Natural killer cell treated with Interleukin-12 subunit alpha and Interleukin-12 subunit beta and Interleukin-15 and Interleukin-18, amount 100 ng/mL, for 72 hours (primary cell): ENCODE measurements around the gene OSCAR. TPM values are rescaled to one million over a fixed set of nuclear protein-coding genes. Genes with fewer than 3 reads are reported as not detected.

ENCODE experiments used
- ATAC-seq, 2 donors: fragments of 150-1000 bp; cut with Tn5 transposase in 1 of 2; sonication (Bioruptor Pico), chemical (Tn5 transposase) in 1 of 2; 2 replicates each; pipeline ENCODE4 v1.10.0; 2021
- DNase-seq: peaks from one replicate; pipeline ENCODE4 v3.0.0; 2022; ENCODE audit warnings: low spot score
- H3K27ac Mint-ChIP-seq, 2 donors: 1 replicate in 1 of 2; 2 replicates in 1 of 2; pipeline ENCODE4 v1.8.0; 2022; ENCODE audit warnings: mixed read lengths in 2 of 2, mild to moderate bottlenecking in 1 of 2, moderate library complexity in 1 of 2
- H3K27me3 Mint-ChIP-seq, 2 donors: 1 replicate in 1 of 2; 2 replicates in 1 of 2; pipeline ENCODE4 v1.8.0; 2022; ENCODE audit warnings: mixed read lengths in 2 of 2
- H3K36me3 Mint-ChIP-seq: one replicate; pipeline ENCODE4 v1.8.0; 2022; ENCODE audit warnings: mixed read lengths
- H3K4me1 Mint-ChIP-seq, 2 donors: 1 replicate in 1 of 2; 2 replicates in 1 of 2; pipeline ENCODE4 v1.8.0; 2022; ENCODE audit warnings: low read depth in 2 of 2, mixed read lengths in 2 of 2, mild to moderate bottlenecking in 1 of 2
- H3K4me3 Mint-ChIP-seq: one replicate; pipeline ENCODE4 v1.8.0; 2022; ENCODE audit warnings: mixed read lengths
- H3K9me3 Mint-ChIP-seq: 2 replicates; pipeline ENCODE4 v1.8.0; 2022; ENCODE audit warnings: mixed read lengths
- total RNA-seq, 2 donors: library from RNA; stranded (reverse); gene quantifications; one replicate each; pipeline ENCODE4 v1.2.3, GENCODE V29; 2022

The OSCAR gene
- total RNA-seq, 2 donors from 2014 or later: 0.86 to 1.1 TPM

DNA sequence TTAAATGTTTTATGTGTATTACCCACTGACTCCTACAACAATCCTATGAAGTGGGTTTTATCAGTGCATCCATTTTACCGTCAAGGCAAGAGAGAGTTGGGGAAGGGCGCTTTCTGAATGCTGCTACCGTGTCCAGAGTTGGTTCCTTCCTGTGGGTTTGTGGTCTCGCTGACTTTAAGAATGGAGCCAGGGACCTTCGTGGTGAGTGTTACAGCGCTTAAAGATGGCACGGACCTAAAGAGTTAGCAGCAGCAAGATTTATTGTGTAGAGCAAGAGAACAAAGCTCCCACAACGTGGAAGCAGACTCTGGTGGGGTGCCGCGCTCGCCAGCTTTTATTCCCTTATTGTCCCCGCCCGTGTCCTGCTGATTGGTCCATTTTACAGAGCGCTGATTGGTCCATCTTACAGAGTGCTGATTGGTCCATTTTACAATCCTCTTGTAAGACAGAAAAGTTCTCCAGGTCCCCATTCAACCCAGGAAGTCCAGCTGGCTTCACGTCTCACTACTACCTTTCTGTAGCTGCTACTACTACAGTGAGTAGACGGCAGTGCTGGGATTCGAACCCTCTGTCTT, 6.1 kb downstream of the OSCAR start:
- peaks cover 11 to 15% of the 10 kb centered on the region in 2 donors for H3K4me1 Mint-ChIP-seq
- no peak overlapping the region for H3K27ac Mint-ChIP-seq
- H3K4me3 Mint-ChIP-seq: peak overlapping the region; percentile 30

DNA sequence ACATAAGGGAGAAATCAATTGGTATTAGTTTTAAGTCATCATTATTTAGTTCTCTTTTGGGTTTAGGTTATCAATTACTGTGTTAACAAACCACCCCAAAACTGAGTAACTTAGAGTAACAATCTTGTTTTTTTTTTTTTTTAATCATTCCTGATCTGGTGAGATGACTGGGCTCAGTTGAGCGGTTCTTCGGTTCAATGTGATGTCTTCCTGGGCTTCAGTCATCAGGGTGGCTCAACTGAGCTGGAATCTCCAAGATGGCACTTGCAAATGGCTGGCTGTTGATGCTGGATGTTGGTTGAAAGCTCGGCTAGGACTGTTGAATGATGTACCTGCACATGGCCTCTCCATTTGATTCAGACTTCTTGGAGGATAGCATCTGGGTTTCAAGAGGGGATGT, 16.2 kb downstream of the OSCAR start:
- no peak overlapping the region for H3K4me3 Mint-ChIP-seq
- ATAC-seq: no peak
- no peak for DNase-seq
- H3K36me3 Mint-ChIP-seq: no peaks in the 10 kb centered on the region
- H3K27ac Mint-ChIP-seq: no peak overlapping the region
- H3K27me3 Mint-ChIP-seq: peaks cover 0 to 6% of the 10 kb centered on the region in 2 donors
- H3K9me3 Mint-ChIP-seq: no peaks in the 10 kb centered on the region
- H3K4me1 Mint-ChIP-seq: no peaks in the 10 kb centered on the region

More for the DNA sequence above, 6.1 kb downstream of the OSCAR start:
- peaks cover 8 to 11% of the 10 kb centered on the region in 2 donors for H3K27me3 Mint-ChIP-seq
- no peaks in the 10 kb centered on the region for H3K36me3 Mint-ChIP-seq
- DNase-seq: no peak
- ATAC-seq: no peak
- no peaks in the 10 kb centered on the region for H3K9me3 Mint-ChIP-seq

DNA sequence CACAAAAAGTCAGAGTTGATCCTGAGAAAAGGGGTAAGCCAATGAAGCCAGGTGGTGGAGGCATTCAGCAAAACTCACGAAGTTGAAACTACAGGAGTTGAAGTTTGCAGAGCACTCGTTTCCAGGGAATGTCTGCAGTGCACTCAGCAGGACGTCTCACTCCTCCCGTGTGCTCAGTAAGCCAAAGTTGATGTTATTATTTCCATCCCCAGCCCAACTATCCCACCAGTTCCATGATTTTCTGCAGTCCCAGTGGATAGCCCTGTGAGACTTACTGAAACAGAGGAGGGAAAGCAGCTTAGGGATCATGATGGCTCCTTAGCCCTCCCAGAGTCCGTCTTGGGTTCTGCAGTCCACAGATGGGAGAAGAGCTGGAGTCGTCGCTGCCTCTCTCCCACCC, 19.6 kb downstream of the OSCAR start, which contains the start of gene TARM1:
TSS of gene TARM1 (minus strand) at position 334 of the 400 bp plus-strand sequence. CDS start at position 309, 25 bp downstream.
- Mint-ChIP-seq H3K27ac (no peak within 1 kb of the TSS), H3K27me3 (peaks cover 3 to 4% of the 10 kb centered on the region in 2 donors), H3K9me3 (no peaks in the 10 kb centered on the region), H3K4me1 (no peaks in the 10 kb centered on the region), H3K36me3 (no peaks in the 10 kb centered on the region), H3K4me3 (no peak within 1 kb of the TSS)
- DNase-seq (no peak), ATAC-seq (no peak)

DNA sequence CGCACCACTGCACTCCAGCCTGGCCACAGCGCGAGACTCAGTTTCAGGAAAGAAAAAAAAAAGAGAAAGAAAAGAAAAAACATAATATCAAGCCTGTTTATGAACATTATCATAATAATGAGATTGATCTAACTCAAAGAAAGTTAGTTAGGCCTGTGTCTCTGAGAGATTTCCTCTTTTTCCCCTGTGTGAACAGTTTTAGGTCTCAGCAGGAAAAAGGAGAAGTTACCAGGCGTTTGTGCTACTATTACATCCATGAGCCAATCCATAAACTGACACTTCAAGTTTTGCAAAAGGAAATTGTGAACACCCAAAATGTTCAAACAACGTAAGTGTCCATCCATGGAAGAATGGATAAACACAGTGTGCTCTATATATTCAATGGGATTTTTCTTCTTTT, 23.3 kb downstream of the OSCAR start:
- no peak overlapping the region for H3K4me3 Mint-ChIP-seq
- ATAC-seq: no peak
- H3K9me3 Mint-ChIP-seq: no peaks in the 10 kb centered on the region
- no peak for DNase-seq
- H3K36me3 Mint-ChIP-seq: no peaks in the 10 kb centered on the region
- H3K27ac Mint-ChIP-seq: no peak overlapping the region
- no peaks in the 10 kb centered on the region for H3K4me1 Mint-ChIP-seq
- peaks cover 0 to 8% of the 10 kb centered on the region in 2 donors for H3K27me3 Mint-ChIP-seq

DNA sequence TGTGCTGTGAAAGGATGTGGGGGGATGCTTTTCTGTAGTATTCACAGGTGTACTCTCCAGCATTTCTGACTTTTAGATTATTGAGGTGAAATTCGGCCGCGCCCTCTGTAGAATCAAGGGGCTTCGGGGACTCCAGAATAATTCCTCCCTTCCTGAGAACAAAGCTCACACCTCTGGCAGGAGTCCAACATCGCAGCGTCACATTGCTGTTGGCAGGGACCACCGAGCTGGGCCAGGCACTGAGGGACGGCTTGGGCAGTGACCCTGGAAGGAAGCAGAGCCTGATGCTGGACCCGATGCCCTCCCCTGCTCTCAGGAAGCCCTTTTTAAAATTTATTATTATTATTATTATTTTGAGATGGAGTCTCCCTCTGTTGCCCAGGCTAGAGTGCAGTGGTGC, 25.8 kb downstream of the OSCAR start:
- Mint-ChIP-seq H3K27me3 (peaks cover 0 to 8% of the 10 kb centered on the region in 2 donors), H3K27ac (no peak overlapping the region), H3K4me1 (no peaks in the 10 kb centered on the region), H3K4me3 (no peak overlapping the region), H3K36me3 (no peaks in the 10 kb centered on the region), H3K9me3 (no peaks in the 10 kb centered on the region)
- DNase-seq: no peak
- no peak for ATAC-seq

DNA sequence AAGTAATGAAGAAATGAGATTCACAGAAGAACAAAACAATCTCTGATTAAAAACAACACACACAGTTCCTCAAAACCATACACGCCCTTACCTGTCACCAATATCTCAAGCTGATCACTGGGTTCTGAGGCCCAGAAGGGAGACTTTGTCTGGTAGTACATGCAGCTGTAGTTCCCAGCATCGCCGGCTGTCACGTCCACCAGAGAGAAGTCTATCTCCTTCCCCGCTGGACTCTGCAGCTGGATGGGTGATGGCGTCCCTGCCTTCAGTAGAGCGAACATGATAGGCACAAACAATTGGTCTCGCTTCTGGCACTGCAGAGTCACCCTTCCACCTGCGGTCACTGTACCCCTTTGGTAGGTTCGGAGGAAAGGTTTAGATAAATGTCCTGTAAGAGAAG, 26.8 kb downstream of the OSCAR start:
- DNase-seq (no peak), ATAC-seq (no peak)
- Mint-ChIP-seq H3K36me3 (no peaks in the 10 kb centered on the region), H3K27ac (no peak overlapping the region), H3K4me1 (no peaks in the 10 kb centered on the region), H3K27me3 (peaks cover 4 to 8% of the 10 kb centered on the region in 2 donors), H3K9me3 (no peaks in the 10 kb centered on the region), H3K4me3 (no peak overlapping the region)

DNA sequence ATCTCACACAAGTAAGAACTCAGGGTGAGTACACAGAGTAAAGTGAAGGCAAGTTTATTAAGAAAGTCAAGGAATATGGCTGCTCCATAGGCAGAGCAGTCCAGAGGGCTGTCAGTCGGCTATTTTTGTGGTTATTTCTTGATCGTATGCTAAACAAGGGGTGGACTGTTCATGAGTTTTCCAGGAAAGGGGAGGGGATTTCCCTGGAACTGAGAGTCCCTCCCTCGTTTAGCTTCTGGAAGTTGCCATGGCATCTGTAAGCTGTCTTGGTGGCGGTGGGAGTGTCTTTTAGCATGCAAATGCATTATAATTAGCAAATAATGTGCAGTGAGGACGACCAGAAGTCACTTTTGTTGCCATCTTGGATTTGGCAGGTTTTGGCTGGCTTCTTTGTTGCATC, 31.1 kb downstream of the OSCAR start:
- H3K27ac Mint-ChIP-seq: no peak overlapping the region
- DNase-seq: no peak
- ATAC-seq: no peak
- peaks cover 11 to 14% of the 10 kb centered on the region in 2 donors for H3K27me3 Mint-ChIP-seq
- no peaks in the 10 kb centered on the region for H3K9me3 Mint-ChIP-seq
- H3K4me1 Mint-ChIP-seq: peaks cover 0 to 4% of the 10 kb centered on the region in 2 donors
- no peak overlapping the region for H3K4me3 Mint-ChIP-seq
- H3K36me3 Mint-ChIP-seq: no peaks in the 10 kb centered on the region

DNA sequence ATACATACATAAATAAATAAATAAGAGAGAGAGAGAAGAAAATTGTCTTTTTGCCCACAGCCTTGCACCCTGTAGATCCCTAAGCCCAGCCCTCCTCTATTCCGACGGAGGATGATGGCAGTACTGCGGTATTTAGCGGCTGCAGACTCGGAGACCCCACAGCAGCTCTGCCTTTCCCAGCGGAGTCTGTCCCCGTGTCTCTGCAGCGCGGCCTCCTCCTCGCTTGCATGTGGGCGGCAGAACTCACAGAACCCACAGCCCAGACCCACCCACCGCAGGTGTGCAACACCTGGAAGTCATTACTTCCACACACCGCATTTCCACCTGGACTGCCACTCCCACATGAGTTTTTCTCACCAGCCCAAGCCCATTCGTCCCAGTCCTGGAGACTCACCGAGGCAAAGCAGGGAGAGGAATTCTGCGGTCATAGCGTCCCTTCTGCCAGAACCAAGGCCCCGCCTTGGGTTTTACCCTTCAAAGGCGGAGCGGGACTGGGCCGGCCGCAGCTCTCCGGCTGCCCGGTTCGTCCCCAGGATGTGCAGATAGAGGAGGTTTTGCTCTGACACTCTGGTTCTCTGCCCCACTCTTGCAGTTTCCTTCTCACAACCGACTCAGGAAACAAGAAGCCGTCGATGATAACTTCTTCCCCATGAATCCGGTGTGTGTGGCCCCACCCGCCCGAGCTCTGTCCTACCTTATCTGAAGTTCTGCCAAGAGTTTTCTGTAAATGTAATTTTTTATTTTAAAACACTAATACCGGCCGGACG, 37.1 kb downstream of the OSCAR start, which contains the start of gene VSTM1:
TSS of gene VSTM1 (minus strand) at position 548 of the 767 bp plus-strand sequence. CDS start at position 428, 120 bp downstream.
- DNase-seq (no peak), ATAC-seq (no peak)
- H3K36me3 Mint-ChIP-seq: no peaks in the 10 kb centered on the region
- peaks cover 7 to 21% of the 10 kb centered on the region in 2 donors for H3K27me3 Mint-ChIP-seq
- H3K27ac Mint-ChIP-seq: no peak within 1 kb of the TSS
- H3K4me1 Mint-ChIP-seq: peaks cover 0 to 4% of the 10 kb centered on the region in 2 donors
- no peaks in the 10 kb centered on the region for H3K9me3 Mint-ChIP-seq
- H3K4me3 Mint-ChIP-seq: no peak within 1 kb of the TSS

DNA sequence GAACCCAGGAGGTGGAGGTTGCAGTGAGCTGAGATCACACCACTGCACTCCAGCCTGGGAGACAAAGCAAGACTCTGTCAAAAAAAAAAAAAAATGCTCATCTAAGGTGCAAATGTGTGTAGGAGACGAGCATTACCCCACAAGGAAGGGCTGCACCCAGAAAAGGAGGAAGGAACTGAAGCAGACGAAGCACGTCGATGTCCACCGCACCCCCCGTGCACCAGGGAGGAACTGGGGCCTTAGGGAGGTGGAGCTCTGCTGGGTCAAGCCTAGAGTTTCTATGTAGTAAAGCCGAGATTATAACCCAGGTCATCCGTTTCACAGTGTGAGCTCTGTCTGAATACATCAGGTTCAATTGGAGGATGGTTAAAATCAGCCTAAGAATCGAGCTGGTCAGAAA, 38.0 kb downstream of the OSCAR start:
- H3K4me3 Mint-ChIP-seq: no peak overlapping the region
- no peaks in the 10 kb centered on the region for H3K36me3 Mint-ChIP-seq
- peak in 1 of 2 donors; percentile 24 for ATAC-seq
- H3K27ac Mint-ChIP-seq: no peak overlapping the region
- no peak for DNase-seq
- peaks cover 7 to 21% of the 10 kb centered on the region in 2 donors for H3K27me3 Mint-ChIP-seq
- no peaks in the 10 kb centered on the region for H3K9me3 Mint-ChIP-seq
- peaks cover 0 to 4% of the 10 kb centered on the region in 2 donors for H3K4me1 Mint-ChIP-seq

DNA sequence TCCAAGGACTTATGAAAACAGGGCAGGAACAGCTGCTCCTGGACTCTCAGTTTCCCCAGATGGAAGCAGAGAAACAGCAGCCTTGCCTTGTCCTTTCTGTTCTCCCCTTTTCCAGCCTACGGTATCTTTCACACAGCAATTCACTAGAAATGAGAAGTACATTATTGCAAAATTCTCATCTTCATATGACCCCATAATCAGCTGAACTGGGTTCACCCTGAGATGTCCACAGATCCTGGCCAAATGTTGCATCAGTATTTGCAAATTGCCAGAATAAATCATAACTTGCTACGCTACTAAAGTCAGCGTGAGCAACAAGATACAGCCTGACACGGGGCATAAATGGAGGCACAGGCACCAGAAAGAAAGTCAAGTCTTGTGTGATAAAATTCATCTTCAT, 53.0 kb downstream of the OSCAR start:
- DNase-seq (no peak), ATAC-seq (no peak)
- no peaks in the 10 kb centered on the region for H3K9me3 Mint-ChIP-seq
- no peak overlapping the region for H3K27ac Mint-ChIP-seq
- no peaks in the 10 kb centered on the region for H3K4me1 Mint-ChIP-seq
- peaks cover 20 to 27% of the 10 kb centered on the region in 2 donors for H3K27me3 Mint-ChIP-seq
- no peaks in the 10 kb centered on the region for H3K36me3 Mint-ChIP-seq
- H3K4me3 Mint-ChIP-seq: no peak overlapping the region

DNA sequence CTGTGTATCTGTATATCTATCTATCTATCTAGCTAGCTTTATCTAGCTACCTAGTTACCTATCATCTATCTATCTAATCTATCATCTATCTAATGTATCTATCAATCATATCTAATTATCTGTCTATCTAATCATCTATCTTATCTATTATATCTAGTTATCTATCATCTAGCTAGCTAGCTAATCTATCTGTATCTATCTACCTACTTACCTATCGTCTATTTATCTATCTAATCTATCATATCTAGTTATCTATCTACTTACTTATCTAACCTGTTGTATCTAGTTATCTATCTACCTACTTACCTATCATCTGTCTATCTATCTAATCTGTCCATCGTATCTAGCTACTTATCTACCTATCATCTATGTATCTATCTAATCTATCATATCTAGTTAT, 54.8 kb downstream of the OSCAR start:
- no peak overlapping the region for H3K27ac Mint-ChIP-seq
- DNase-seq (no peak), ATAC-seq (no peak)
- H3K36me3 Mint-ChIP-seq: no peaks in the 10 kb centered on the region
- no peaks in the 10 kb centered on the region for H3K4me1 Mint-ChIP-seq
- H3K27me3 Mint-ChIP-seq: peaks cover 18 to 27% of the 10 kb centered on the region in 2 donors
- no peak overlapping the region for H3K4me3 Mint-ChIP-seq
- no peaks in the 10 kb centered on the region for H3K9me3 Mint-ChIP-seq

Other genes starting within 250 kb of the OSCAR start
- 10 to 100 TPM; 17.8 to 17.9 TPM for gene MYADM, start 232.9 kb downstream of the OSCAR start, total RNA-seq
- gene PRKCG, start 218.6 kb downstream of the OSCAR start, total RNA-seq: 1 to 10 TPM in 1 of 2 donors, not detected in 1; 1.1 TPM
- not detected for gene CACNG7, start 191.5 kb downstream of the OSCAR start, total RNA-seq
- 1 to 10 TPM in 1 of 2 donors, not detected in 1; 1.7 TPM for gene CACNG8, start 137.9 kb downstream of the OSCAR start, total RNA-seq
- gene CACNG6, start 109.2 kb downstream of the OSCAR start, total RNA-seq: under 1 TPM in 1 of 2 donors, not detected in 1; 0.53 TPM
- gene VSTM1, start 36.9 kb downstream of the OSCAR start, total RNA-seq: not detected
- not detected for gene TARM1, start 19.4 kb downstream of the OSCAR start, total RNA-seq
- gene NDUFA3, start 2.1 kb upstream of the OSCAR start, total RNA-seq: 10 to 100 TPM; 70.7 to 78.5 TPM
- 10 to 100 TPM; 48.3 to 51.7 TPM for gene TFPT, start 14.9 kb upstream of the OSCAR start, total RNA-seq
- gene PRPF31, start 15.0 kb upstream of the OSCAR start, total RNA-seq: 100 to 1,000 TPM in 1 of 2 donors, 10 to 100 TPM in 1; 89.5 to 110 TPM
- gene CNOT3, start 37.0 kb upstream of the OSCAR start, total RNA-seq: 10 to 100 TPM; 59.8 to 73.8 TPM
- 1 to 10 TPM; 5.0 to 7.5 TPM for gene LENG1, start 58.9 kb upstream of the OSCAR start, total RNA-seq
- 1 to 10 TPM in 1 of 2 donors, not detected in 1; 1.2 TPM for gene TMC4, start 72.4 kb upstream of the OSCAR start, total RNA-seq
- gene MBOAT7, start 88.8 kb upstream of the OSCAR start, total RNA-seq: 10 to 100 TPM; 24.2 to 56.5 TPM
- 10 to 100 TPM; 15.5 to 26.2 TPM for gene TSEN34, start 90.5 kb upstream of the OSCAR start, total RNA-seq
- gene RPS9, start 100.1 kb upstream of the OSCAR start, total RNA-seq: 1,000 to 10,000 TPM in 1 of 2 donors, 100 to 1,000 TPM in 1; 774 to 1,402 TPM
- gene LILRB3, start 122.2 kb upstream of the OSCAR start, total RNA-seq: under 1 TPM; 0.43 to 0.47 TPM
- under 1 TPM in 1 of 2 donors, not detected in 1; 0.47 TPM for gene LILRA6, start 142.0 kb upstream of the OSCAR start, total RNA-seq
- not detected for gene LILRB5, start 156.5 kb upstream of the OSCAR start, total RNA-seq
- 1 to 10 TPM in 1 of 2 donors, not detected in 1; 1.5 TPM for gene LILRB2, start 180.3 kb upstream of the OSCAR start, total RNA-seq
- not detected for gene LILRA5, start 212.4 kb upstream of the OSCAR start, total RNA-seq
- gene LILRA4, start 238.4 kb upstream of the OSCAR start, total RNA-seq: not detected